OCI-LY7 (cell line): ENCODE measurements around the gene SCFD2.
"Not testable (repeated sequence)": the region's sequence is repeated elsewhere in the genome, so short reads cannot be mapped to it uniquely, and the experiment has no call there.

Experiments used
- EZH2phosphoT487 ChIP-seq: fragments of 200-600 bp; sonication (generic); IDR thresholded peaks from 2 replicates; pipeline ENCODE4 v1.6.1; 2018; ENCODE audit warnings: low read depth, borderline replicate concordance, mild to moderate bottlenecking, mixed run types, antibody characterized with exemption, low read length, moderate library complexity, mixed read lengths
- TF ChIP-seq, protein P1 (sequence below): fragments of 200-600 bp; sonication (generic); conservative IDR thresholded peaks from 2 replicates; pipeline ENCODE4 v1.5.1; 2014; ENCODE audit warnings: mild to moderate bottlenecking, antibody characterized with exemption, low read length, moderate library complexity, mixed read lengths

DNA sequence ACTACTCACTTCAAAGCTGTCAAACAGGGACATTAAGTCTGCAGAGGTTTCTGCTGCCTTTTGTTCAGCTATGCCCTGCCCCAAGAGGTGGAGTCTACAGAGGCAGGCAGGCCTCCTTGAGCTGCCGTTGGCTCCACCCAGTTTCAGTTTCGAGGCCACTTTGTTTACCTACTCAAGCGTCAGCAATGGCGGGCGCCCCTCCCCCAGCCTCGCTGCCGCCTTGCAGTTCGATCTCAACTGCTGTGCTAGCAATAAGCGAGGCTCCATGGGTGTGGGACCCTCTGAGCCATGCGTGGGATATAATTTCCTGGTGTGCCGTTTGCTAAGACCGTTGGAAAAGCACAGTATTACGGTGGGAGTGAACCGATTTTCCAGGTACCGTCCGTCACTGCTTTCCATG is 146.7 kb downstream of the SCFD2 start:
- TF ChIP-seq, protein P1, sequence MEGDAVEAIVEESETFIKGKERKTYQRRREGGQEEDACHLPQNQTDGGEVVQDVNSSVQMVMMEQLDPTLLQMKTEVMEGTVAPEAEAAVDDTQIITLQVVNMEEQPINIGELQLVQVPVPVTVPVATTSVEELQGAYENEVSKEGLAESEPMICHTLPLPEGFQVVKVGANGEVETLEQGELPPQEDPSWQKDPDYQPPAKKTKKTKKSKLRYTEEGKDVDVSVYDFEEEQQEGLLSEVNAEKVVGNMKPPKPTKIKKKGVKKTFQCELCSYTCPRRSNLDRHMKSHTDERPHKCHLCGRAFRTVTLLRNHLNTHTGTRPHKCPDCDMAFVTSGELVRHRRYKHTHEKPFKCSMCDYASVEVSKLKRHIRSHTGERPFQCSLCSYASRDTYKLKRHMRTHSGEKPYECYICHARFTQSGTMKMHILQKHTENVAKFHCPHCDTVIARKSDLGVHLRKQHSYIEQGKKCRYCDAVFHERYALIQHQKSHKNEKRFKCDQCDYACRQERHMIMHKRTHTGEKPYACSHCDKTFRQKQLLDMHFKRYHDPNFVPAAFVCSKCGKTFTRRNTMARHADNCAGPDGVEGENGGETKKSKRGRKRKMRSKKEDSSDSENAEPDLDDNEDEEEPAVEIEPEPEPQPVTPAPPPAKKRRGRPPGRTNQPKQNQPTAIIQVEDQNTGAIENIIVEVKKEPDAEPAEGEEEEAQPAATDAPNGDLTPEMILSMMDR = not testable (repeated sequence)
- not testable (repeated sequence) for TF ChIP-seq EZH2phosphoT487
